ENCODE results near the gene ELOVL2. TPM values are rescaled to one million over a fixed set of nuclear protein-coding genes. Genes with fewer than 3 reads are reported as not detected.

Gene ELOVL2
- total RNA-seq, 1 experiment from 2014 or later, result 0.07 TPM

- TF ChIP-seq RAD21 (IDR thresholded peaks at IDR 0.05; ENCODE audit: low read depth) (no peak), EZH2 (IDR thresholded peaks at IDR 0.05) (no peak)
Measured at GRCh38 chr6:11080296-11080695, 36.2 kb upstream of the ELOVL2 start (continued).

- no peak overlapping the region for H3K27ac ChIP-seq (ENCODE audit: low read depth, low read length)
- no peaks in the 10 kb centered on the region for H3K4me1 ChIP-seq (ENCODE audit: control insufficient read depth in 1 of 2, insufficient read depth in 2 of 2, low read length in 2 of 2)
- no peak overlapping the region for H3K4me3 ChIP-seq (replicated peaks in 1 of 2; ENCODE audit: low read depth in 1 of 2, low read length in 2 of 2)
- no peak overlapping the region for H3K4me2 ChIP-seq (ENCODE audit: low read length)
- no peak overlapping the region for H3K9ac ChIP-seq (ENCODE audit: low read length)
- no TSS peak for BruUV-seq (replicated peaks)
- no peaks in the 10 kb centered on the region for H3K36me3 ChIP-seq (ENCODE audit: control insufficient read depth in 1 of 2, insufficient read depth in 2 of 2, low read length in 2 of 2)
- ChIA-PET RAD21 (ENCODE audit: low non-redundant PET in 1 of 2, low total read pairs in 2 of 2, uncharacterized antibody in 2 of 2, unreplicated experiment in 2 of 2) (no interaction called here), CTCF (interaction anchor here (1.7 kb wide), 1 partner anchor 9 kb away, joined by 5 read pairs; no protein-coding TSS in a partner anchor), POLR2A (no interaction called here)
- no peak for DNase-seq (ENCODE audit: low read depth, low spot score)
- no peaks in the 10 kb centered on the region for H3K9me3 ChIP-seq (ENCODE audit: control insufficient read depth in 1 of 2, insufficient read depth in 1 of 2, low read depth in 1 of 2, low read length in 2 of 2)
- no peaks in the 10 kb centered on the region for H4K20me1 ChIP-seq (ENCODE audit: insufficient read depth)
- no peaks in the 10 kb centered on the region for H3K9me2 ChIP-seq (ENCODE audit: insufficient read depth)
- TF ChIP-seq REST (IDR thresholded peaks at IDR 0.05; ENCODE audit: low read depth), result no peak
- TF ChIP-seq SP1 (IDR thresholded peaks at IDR 0.05; ENCODE audit: low read depth), result no peak
- no peak for TF ChIP-seq JUND (IDR thresholded peaks at IDR 0.05)
- no peak for TF ChIP-seq YY1 (IDR thresholded peaks at IDR 0.05; ENCODE audit: extremely low read depth, insufficient replicate concordance, low read depth, low read length)
- TF ChIP-seq CBX3 (IDR thresholded peaks at IDR 0.05; ENCODE audit: low read depth), result no peak
- no peak for TF ChIP-seq ZFX (IDR thresholded peaks at IDR 0.05)
- TF ChIP-seq ZNF274 (IDR thresholded peaks at IDR 0.05; ENCODE audit: low read depth, low read length), result no peak
- TF ChIP-seq, protein P1, sequence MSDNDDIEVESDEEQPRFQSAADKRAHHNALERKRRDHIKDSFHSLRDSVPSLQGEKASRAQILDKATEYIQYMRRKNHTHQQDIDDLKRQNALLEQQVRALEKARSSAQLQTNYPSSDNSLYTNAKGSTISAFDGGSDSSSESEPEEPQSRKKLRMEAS (IDR thresholded peaks at IDR 0.05), result no peak
- no peak for TF ChIP-seq EGR1 (IDR thresholded peaks at IDR 0.05; ENCODE audit: low read depth)
- no peaks in the 10 kb centered on the region for H3K79me2 ChIP-seq (ENCODE audit: insufficient read depth, low read length)
- no peak overlapping the region for H2AFZ ChIP-seq (ENCODE audit: low read depth, low read length, poor library complexity, severe bottlenecking)
- ATAC-seq, result no peak
- intact Hi-C loops (cut with micrococcal nuclease), result no loop called here
- H3K27me3 ChIP-seq (ENCODE audit: insufficient read depth, low read length), result no peaks in the 10 kb centered on the region
Measured at GRCh38 chr6:11078266-11078665, 34.2 kb upstream of the ELOVL2 start.
